B cell (primary cell): ENCODE measurements around the gene TLR8.

Experiments
- EZH2 ChIP-seq: IDR thresholded peaks from 2 replicates; pipeline ENCODE4 v1.6.1; 2012; ENCODE audit warnings: borderline replicate concordance, low read depth, mild to moderate bottlenecking, moderate library complexity, low read length; ENCODE audit not compliant: insufficient read depth, poor library complexity, severe bottlenecking
- TF ChIP-seq, protein P1 (sequence below): fragments of 200-600 bp; IDR thresholded peaks from one replicate; pipeline ENCODE4 v1.8.0; 2022; ENCODE audit warnings: antibody characterized with exemption, mild to moderate bottlenecking

GRCh38 chrX:12961196-12961718, 54.8 kb downstream of the TLR8 start:
- TF ChIP-seq, protein P1, sequence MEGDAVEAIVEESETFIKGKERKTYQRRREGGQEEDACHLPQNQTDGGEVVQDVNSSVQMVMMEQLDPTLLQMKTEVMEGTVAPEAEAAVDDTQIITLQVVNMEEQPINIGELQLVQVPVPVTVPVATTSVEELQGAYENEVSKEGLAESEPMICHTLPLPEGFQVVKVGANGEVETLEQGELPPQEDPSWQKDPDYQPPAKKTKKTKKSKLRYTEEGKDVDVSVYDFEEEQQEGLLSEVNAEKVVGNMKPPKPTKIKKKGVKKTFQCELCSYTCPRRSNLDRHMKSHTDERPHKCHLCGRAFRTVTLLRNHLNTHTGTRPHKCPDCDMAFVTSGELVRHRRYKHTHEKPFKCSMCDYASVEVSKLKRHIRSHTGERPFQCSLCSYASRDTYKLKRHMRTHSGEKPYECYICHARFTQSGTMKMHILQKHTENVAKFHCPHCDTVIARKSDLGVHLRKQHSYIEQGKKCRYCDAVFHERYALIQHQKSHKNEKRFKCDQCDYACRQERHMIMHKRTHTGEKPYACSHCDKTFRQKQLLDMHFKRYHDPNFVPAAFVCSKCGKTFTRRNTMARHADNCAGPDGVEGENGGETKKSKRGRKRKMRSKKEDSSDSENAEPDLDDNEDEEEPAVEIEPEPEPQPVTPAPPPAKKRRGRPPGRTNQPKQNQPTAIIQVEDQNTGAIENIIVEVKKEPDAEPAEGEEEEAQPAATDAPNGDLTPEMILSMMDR = peak; percentile 22
- no peak for TF ChIP-seq EZH2
